Right renal cortex interstitium (tissue), 3 donors: ENCODE measurements around the gene RSPH3. TPM values are rescaled to one million over a fixed set of nuclear protein-coding genes. Genes with fewer than 3 reads are reported as not detected.

ENCODE experiments used
- DNase-seq, 3 donors: peaks; one replicate each; pipeline ENCODE4 v3.0.0-alpha.2; 2013; ENCODE audit warnings: low read depth in 3 of 3, low spot score in 2 of 3
- polyA plus RNA-seq, 3 donors: library from polyadenylated mRNA; unstranded; fragments of 120-200 nt; gene quantifications; one replicate each; pipeline ENCODE4 v1.2.1, GENCODE V29; 2013; ENCODE audit not compliant: insufficient read length in 3 of 3

RSPH3 gene
- polyA plus RNA-seq, 3 donors, result 13.8 to 16.7 (median 15.2) TPM

- DNase-seq, result no peak
Measured at GRCh38 chr6:158939255-158940159, 60.5 kb downstream of the RSPH3 start.

DNA sequence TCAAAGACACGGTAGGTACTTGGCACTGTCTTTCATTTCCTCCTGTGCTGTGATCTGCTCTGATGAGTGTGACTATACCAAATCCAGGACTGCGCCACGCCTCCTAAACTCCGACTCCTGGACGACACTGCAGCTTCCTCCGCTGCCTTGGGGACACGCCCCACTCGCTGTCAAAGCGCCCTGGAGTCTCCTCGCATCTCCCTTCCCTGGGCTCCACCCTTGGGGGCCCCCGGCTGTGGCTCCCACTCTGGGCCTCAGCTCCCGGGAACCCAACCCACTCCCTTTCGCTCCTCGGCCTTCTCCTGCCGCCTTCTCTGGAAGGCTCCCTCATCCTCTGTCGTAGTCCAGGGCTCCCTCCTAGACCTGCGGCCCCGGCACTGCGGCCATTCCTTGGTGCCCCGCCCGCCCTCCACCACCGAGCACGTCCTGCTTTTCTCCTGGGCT is 61.2 kb downstream of the RSPH3 start:
- DNase-seq, result no peak

DNA sequence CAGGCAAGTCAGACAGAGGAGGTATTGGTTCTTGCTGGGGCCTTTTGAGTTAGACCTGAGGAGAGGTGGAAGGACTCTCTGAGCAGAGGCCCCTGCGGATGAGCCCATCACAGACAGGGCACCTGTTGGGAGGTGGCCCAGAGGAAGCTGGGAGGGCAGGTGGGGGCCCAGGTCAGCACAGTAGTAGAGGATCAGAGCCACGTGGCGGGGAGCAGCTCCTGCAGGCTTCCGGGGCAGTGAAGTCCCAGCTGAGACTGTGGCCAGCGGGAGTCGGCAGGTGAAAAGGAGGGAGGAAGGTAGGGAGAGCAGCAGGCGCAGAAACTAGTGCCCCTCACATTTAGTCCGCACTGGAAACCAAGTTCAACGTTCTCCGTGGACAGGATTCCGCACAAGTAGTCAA is 61.8 kb downstream of the RSPH3 start:
- no peak for DNase-seq

- no peak for DNase-seq
Measured at GRCh38 chr6:158934157-158934556, 65.8 kb downstream of the RSPH3 start.

DNA sequence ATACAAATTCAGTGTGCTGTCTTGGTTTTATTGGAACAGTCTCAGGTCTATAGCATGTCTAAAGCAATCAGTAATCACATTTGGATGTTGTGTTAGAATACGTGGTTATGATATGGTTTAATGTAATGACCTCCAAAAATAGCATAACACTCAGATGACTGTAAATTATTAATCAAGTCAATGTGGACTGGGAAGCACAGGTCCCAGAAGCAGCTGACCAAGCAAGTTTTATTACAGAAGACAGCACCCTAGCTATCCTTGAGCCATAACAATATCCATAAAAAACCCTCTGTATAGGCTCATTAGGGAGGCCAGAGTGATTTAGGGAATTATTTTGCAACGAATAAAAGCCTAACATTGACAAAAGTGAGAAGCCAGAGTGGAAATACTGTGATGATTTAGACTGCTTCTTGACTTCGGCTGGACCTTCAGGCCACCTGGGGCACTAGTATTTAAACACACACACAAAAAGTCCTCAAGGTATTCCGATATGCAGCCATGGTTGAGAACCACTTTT is 66.9 kb downstream of the RSPH3 start:
- no peak for DNase-seq

DNA sequence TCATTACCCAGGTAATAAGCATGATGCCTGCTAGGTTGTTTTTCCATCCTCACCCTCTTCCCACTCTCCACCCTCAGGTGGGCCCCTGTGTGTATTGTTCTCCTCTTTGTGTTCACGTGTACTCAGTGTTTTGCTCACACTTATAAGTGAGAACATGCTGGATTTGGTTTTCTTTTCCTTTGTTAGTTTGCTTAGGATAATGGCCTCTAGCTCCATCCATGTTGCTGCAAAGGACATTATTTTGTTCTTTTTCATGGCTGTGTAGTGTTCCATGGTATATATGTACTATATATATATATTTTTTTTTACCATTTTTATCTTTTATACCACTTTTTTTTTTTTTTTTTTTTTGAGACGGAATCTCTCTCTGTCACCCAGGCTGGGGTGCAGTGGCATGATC is 71.9 kb downstream of the RSPH3 start:
- no peak for DNase-seq

DNA sequence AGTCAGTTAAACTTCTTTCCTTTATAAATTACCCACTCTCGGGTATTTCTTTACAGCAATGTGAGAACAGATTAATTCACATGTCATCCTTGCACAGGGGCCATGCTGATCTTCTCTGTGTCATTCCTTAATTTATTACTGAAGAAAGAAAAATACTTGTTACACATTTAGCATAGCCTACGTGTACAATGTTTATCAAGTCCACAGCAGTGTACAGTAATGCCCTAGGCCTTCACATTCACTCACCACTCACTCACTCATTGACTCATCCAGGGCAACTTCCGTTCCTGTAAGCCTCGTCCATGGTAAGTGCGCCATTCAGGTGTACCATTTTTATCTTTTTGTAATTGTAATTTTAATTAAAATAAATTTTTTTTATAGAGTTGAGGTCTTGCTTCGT is 73.6 kb downstream of the RSPH3 start:
- no peak for DNase-seq

DNA sequence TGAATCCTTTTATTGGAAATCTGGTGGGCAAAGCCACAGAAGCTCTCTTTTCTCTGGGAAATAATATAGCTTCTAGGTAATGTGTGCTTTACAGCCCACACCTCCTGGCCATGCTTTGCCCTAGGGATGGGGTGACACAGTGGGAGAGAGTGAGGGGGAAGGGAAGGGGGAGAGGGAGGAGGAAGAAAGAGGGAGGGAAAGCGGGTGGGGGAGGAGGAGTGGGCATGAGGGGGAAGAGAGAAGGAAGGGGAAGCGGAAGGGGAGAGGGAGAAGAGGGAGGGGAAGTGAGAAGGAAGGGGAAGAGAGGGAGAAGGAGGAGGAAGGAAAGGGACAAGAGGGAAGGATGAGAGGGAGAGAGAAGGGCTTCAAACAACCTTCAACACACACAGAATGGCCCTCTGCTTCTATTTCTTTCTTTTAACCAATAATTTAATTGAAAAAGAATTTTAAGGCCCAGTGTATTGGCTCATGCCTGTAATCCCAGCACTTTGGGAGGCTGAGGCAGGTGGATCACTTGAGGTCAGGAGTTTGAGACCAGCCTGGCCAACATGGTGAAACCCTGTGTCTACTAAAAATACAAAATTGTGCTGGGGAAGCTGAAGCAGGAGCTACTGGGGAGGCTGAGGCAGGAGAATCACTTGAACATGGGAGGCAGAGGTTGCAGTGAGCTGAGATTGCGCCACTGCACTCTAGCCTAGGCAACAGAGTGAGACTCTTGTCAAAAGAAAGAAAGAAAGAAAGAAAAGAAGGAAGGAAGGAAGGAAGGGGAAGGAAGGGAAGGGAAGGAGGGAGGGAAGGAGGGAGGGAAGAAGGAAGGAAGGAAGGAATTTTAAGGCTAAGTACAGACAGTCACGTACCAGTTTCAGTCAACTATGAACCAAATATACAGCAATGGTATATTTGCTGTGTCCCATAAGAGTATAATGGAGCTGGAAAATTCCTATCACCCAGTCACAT is 75.2 kb downstream of the RSPH3 start:
- DNase-seq, result no peak

DNA sequence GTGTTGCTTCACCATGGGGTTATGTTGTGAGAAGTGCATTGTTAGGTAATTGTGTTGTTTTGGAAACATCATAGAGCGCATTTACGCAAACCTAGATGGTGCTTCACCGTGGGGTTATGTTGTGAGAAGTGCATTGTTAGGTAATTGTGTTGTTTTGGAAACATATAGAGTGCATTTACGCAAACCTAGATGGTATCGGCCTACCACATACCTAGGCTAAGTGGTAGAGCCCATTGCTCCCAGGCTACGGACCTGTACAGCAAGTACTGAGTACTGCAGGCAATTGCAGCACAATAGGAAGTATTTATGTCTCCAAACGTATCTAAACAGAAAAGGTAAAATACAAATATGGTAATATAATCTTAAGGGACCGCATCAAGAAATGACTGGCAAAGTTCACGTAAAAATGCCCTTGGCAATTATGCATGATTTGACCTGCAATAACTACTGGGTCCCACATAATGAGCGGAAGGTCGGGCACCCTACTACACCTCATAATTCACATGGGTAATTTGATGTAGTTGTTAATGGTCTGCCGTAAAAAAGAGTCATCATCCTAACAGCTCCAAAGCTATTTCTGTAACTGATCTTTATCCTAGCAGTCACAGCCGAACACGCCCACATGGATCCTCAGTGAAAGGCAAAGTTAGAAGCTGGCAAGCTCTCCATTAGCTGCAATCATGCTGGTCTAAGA is 76.0 kb downstream of the RSPH3 start:
- DNase-seq, result no peak

Other genes with a start within 250 kb of the RSPH3 start
- 100 to 1,000 TPM; 246 to 271 (median 263) TPM for gene EZR, start 180.8 kb downstream of the RSPH3 start, polyA plus RNA-seq
- gene TAGAP, start 44.8 kb upstream of the RSPH3 start, polyA plus RNA-seq, result under 1 TPM; 0.49 to 0.98 (median 0.92) TPM
- gene FNDC1, start 169.2 kb upstream of the RSPH3 start, polyA plus RNA-seq, result 1 to 10 TPM; 6.0 to 7.3 (median 7.1) TPM